ENCODE measurements around the gene GCNA. TPM values are rescaled to one million over a fixed set of nuclear protein-coding genes. Genes with fewer than 3 reads are reported as not detected.

GCNA gene
- total RNA-seq, 1 experiment from 2014 or later, result 3.8 TPM

- no peak for DNase-seq (ENCODE audit: unreplicated experiment)
- ChIA-PET CTCF (no interaction called here), POLR2A (no interaction called here)
- no TSS peak for BruUV-seq (replicated peaks)
- peaks cover 69% of the 10 kb centered on the region for H3K36me3 Mint-ChIP-seq (ENCODE audit: insufficient read depth, unreplicated experiment)
- intact Hi-C loops (cut with micrococcal nuclease), result no loop called here
- H3K9me3 Mint-ChIP-seq (ENCODE audit: unreplicated experiment), result no peaks in the 10 kb centered on the region
- no peak for TF ChIP-seq CTCF (IDR thresholded peaks at IDR 0.05; ENCODE audit: unreplicated experiment)
- H3K27me3 Mint-ChIP-seq (ENCODE audit: insufficient read depth, unreplicated experiment), result no peaks in the 10 kb centered on the region
- peaks cover 4% of the 10 kb centered on the region for H3K4me1 Mint-ChIP-seq (ENCODE audit: insufficient read depth, unreplicated experiment)
- H3K27ac Mint-ChIP-seq (ENCODE audit: low read depth, unreplicated experiment), result no peak overlapping the region
- H3K4me3 Mint-ChIP-seq (ENCODE audit: unreplicated experiment), result no peak overlapping the region
Measured at GRCh38 chrX:71547339-71547738, 30.9 kb upstream of the GCNA start.

- intact Hi-C loops (cut with micrococcal nuclease), result no loop called here
- Mint-ChIP-seq H3K27ac (ENCODE audit: low read depth, unreplicated experiment) (no peak overlapping the region), H3K4me1 (ENCODE audit: insufficient read depth, unreplicated experiment) (no peaks in the 10 kb centered on the region), H3K9me3 (ENCODE audit: unreplicated experiment) (no peaks in the 10 kb centered on the region), H3K36me3 (ENCODE audit: insufficient read depth, unreplicated experiment) (peaks cover 80% of the 10 kb centered on the region), H3K27me3 (ENCODE audit: insufficient read depth, unreplicated experiment) (no peaks in the 10 kb centered on the region), H3K4me3 (ENCODE audit: unreplicated experiment) (no peak overlapping the region)
- no TSS peak for BruUV-seq (replicated peaks)
- ChIA-PET POLR2A (interaction anchor here (1.3 to 1.9 kb wide), 2 partner anchors 8 to 17 kb away, joined by 3 to 11 read pairs; partner anchors contain the start of gene OGT), CTCF (interaction anchor here (0.6 to 1.3 kb wide), 3 partner anchors 17 to 245 kb away, joined by 3 read pairs; partner anchors contain the start of gene OGT)
- no peak for TF ChIP-seq CTCF (IDR thresholded peaks at IDR 0.05; ENCODE audit: unreplicated experiment)
- no peak for DNase-seq (ENCODE audit: unreplicated experiment)
Measured at GRCh38 chrX:71549986-71550385, 28.3 kb upstream of the GCNA start.

- ChIA-PET CTCF (interaction anchor here (0.6 to 1.8 kb wide), 2 partner anchors 13 to 246 kb away, joined by 3 to 5 read pairs; no protein-coding TSS in a partner anchor), POLR2A (interaction anchor here (1.3 to 1.9 kb wide), 2 partner anchors 8 to 18 kb away, joined by 3 to 11 read pairs; partner anchors contain the start of gene OGT)
- DNase-seq (ENCODE audit: unreplicated experiment), result no peak
- Mint-ChIP-seq H3K27ac (ENCODE audit: low read depth, unreplicated experiment) (no peak overlapping the region), H3K36me3 (ENCODE audit: insufficient read depth, unreplicated experiment) (peaks cover 80% of the 10 kb centered on the region), H3K27me3 (ENCODE audit: insufficient read depth, unreplicated experiment) (no peaks in the 10 kb centered on the region), H3K4me1 (ENCODE audit: insufficient read depth, unreplicated experiment) (no peaks in the 10 kb centered on the region), H3K9me3 (ENCODE audit: unreplicated experiment) (no peaks in the 10 kb centered on the region), H3K4me3 (ENCODE audit: unreplicated experiment) (no peak overlapping the region)
- intact Hi-C loops (cut with micrococcal nuclease), result no loop called here
- TF ChIP-seq CTCF (IDR thresholded peaks at IDR 0.05; ENCODE audit: unreplicated experiment), result no peak
- no TSS peak for BruUV-seq (replicated peaks)
Measured at GRCh38 chrX:71550578-71550977, 27.7 kb upstream of the GCNA start.

- Mint-ChIP-seq H3K4me3 (ENCODE audit: unreplicated experiment) (no peak overlapping the region), H3K9me3 (ENCODE audit: unreplicated experiment) (no peaks in the 10 kb centered on the region), H3K4me1 (ENCODE audit: insufficient read depth, unreplicated experiment) (no peaks in the 10 kb centered on the region), H3K27me3 (ENCODE audit: insufficient read depth, unreplicated experiment) (peaks cover 27% of the 10 kb centered on the region), H3K36me3 (ENCODE audit: insufficient read depth, unreplicated experiment) (peaks cover 82% of the 10 kb centered on the region), H3K27ac (ENCODE audit: low read depth, unreplicated experiment) (no peak overlapping the region)
- TF ChIP-seq CTCF (IDR thresholded peaks at IDR 0.05; ENCODE audit: unreplicated experiment), result no peak
- no TSS peak for BruUV-seq (replicated peaks)
- intact Hi-C loops (cut with micrococcal nuclease), result no loop called here
- DNase-seq (ENCODE audit: unreplicated experiment), result no peak
- POLR2A ChIA-PET, result no interaction called here
- CTCF ChIA-PET, result interaction anchor here (1.6 kb wide), 1 partner anchor 11 kb away, joined by 3 read pairs; no protein-coding TSS in a partner anchor
Measured at GRCh38 chrX:71556036-71556435, 22.2 kb upstream of the GCNA start.

All from MCF 10A (cell line).